ENCODE measurements around the gene SYPL2. TPM values are rescaled to one million over a fixed set of nuclear protein-coding genes. Genes with fewer than 3 reads are reported as not detected.
A peak's percentile ranks its signal among the peaks of the same experiment; 100 is the strongest.

Gene SYPL2
- total RNA-seq, 4 donors from 2014 or later, result 0.48 to 5.9 (median 2.3) TPM

DNA sequence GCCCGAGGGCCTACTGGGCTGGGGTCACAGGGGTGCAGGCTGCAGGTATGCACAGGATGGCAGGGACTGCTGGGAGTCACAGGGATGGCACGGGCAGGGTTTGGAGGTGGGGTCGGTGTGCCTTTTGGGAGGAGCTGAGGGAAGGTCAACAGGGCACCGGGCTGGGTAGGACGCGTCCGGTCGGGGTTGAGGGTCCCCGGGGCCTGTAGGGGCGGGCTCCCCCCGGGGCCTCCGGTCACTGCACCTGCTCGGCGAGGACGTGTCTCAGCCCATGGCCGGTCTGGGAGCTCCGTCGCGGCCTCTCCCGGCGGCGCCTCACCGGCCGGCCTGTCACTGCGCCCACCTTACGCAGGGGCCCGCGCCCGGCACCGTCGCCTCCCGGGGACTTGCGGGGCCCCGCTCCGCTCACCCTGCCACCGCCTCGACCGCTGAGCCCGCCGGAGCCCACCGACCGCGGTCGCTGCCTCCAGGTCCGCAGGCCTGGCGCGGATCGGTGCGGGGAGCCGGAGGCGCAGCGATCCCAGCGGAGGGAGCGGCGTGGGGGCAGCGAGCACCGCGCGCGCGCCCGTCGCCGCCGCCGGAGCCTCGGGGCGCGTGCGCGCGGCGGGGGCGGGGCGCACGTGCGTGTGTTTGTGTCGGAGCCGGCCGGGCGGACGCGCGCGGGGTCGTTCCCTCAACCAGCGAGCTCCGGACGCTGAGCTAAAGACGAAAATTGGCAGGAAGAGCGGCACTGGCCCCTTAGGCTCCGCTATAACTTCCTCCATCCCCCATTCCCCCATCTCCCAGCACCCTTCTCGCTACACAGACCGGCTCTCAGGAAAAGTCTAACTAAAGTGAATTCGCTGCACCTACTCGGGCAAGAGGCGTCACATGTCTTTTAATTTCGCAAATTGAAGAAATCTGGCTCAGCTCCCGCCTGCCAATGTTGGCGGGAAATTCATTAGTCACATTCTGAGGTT lies 43.1 kb downstream of the SYPL2 start, which contains the start of gene AMIGO1:
TSS of gene AMIGO1 (minus strand) at position 552 of the 959 bp plus-strand sequence. CDS start 815 bp downstream, outside the sequence.
- DNase-seq, result peak; percentile 60 to 68

DNA sequence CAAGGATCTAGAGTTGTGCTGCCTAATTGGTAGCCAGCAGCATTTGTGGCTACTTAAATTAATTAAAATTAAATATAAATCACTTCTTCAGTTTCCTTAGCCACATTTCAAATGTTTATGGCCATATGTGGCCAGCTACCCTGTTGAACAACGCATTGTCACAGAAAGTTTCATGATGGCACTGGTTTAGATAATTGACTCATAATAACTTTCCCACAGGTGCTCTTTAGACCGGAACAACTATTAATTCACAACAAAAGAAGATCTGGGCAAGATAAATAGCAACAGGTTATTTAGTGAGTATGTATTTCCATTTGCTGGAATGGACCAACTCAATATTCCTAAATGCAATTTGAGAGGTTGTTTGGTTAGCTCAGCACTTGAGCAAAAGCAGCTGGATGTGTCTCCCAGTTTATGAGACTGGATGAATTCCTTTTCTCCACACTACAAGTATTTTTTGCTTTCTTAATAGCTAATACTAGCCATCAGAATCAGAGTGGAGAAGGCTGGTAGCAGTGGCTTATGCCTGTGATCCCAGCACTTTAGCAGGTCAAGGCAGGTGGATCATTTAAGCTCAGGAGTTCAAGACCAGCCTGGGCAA lies 46.9 kb downstream of the SYPL2 start:
- Histone ChIP-seq H3K4me1 (no peaks in the 10 kb centered on the region), H3K4me3 (no peak overlapping the region), H3K27me3 (no peaks in the 10 kb centered on the region), H3K36me3 (no peaks in the 10 kb centered on the region), H3K9me3 (no peaks in the 10 kb centered on the region), H3K27ac (no peak overlapping the region)
- DNase-seq, result no peak
- TF ChIP-seq, protein P1, sequence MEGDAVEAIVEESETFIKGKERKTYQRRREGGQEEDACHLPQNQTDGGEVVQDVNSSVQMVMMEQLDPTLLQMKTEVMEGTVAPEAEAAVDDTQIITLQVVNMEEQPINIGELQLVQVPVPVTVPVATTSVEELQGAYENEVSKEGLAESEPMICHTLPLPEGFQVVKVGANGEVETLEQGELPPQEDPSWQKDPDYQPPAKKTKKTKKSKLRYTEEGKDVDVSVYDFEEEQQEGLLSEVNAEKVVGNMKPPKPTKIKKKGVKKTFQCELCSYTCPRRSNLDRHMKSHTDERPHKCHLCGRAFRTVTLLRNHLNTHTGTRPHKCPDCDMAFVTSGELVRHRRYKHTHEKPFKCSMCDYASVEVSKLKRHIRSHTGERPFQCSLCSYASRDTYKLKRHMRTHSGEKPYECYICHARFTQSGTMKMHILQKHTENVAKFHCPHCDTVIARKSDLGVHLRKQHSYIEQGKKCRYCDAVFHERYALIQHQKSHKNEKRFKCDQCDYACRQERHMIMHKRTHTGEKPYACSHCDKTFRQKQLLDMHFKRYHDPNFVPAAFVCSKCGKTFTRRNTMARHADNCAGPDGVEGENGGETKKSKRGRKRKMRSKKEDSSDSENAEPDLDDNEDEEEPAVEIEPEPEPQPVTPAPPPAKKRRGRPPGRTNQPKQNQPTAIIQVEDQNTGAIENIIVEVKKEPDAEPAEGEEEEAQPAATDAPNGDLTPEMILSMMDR (IDR thresholded peaks at IDR 0.05), result no peak
- no peak for TF ChIP-seq POLR2A (IDR thresholded peaks at IDR 0.05)
- intact Hi-C loops (cut with DNase I; ENCODE audit: low total_unique reads), result no loop called here

More for the DNA sequence above, 43.1 kb downstream of the SYPL2 start, which contains the start of gene AMIGO1:
- no peaks in the 10 kb centered on the region for H3K27me3 ChIP-seq
- H3K4me1 ChIP-seq, result no peaks in the 10 kb centered on the region
- peak within 1 kb of the TSS; percentile 39 to 88 for H3K4me3 ChIP-seq
- no peaks in the 10 kb centered on the region for H3K9me3 ChIP-seq
- peak in 1 of 2 donors; percentile 27 for TF ChIP-seq POLR2A (IDR thresholded peaks at IDR 0.05)
- TF ChIP-seq, protein P1 (IDR thresholded peaks at IDR 0.05), result peak in 1 of 4 experiments; percentile 32
- intact Hi-C loops (cut with DNase I; ENCODE audit: low total_unique reads), result no loop called here
- H3K27ac ChIP-seq, result peak within 1 kb of the TSS; percentile 49 to 72
- H3K36me3 ChIP-seq, result no peaks in the 10 kb centered on the region

DNA sequence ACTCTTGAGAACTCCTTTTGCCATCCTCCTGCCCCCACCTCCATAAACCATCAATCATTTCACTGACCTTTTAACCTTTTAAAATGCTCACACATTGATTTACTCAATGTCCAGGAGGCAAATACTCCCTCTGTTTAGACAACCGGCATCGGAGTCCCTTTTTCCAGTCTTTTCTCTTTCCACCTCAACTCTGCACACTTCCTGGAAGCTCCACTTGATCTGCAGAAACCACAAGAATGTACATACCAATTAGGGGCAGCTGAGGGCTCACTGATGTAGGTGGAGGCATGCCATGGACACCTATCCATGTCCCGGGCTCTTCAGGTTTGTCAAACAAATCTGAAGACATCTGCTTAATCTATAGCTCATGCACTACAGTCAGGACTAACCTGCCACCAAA lies 48.5 kb downstream of the SYPL2 start:
- Histone ChIP-seq H3K27me3 (no peaks in the 10 kb centered on the region), H3K9me3 (no peaks in the 10 kb centered on the region), H3K4me1 (no peaks in the 10 kb centered on the region), H3K36me3 (no peaks in the 10 kb centered on the region), H3K4me3 (no peak overlapping the region), H3K27ac (no peak overlapping the region)
- no peak for TF ChIP-seq POLR2A (IDR thresholded peaks at IDR 0.05)
- TF ChIP-seq, protein P1 (IDR thresholded peaks at IDR 0.05), result no peak
- intact Hi-C loops (cut with DNase I; ENCODE audit: low total_unique reads), result no loop called here
- no peak for DNase-seq

DNA sequence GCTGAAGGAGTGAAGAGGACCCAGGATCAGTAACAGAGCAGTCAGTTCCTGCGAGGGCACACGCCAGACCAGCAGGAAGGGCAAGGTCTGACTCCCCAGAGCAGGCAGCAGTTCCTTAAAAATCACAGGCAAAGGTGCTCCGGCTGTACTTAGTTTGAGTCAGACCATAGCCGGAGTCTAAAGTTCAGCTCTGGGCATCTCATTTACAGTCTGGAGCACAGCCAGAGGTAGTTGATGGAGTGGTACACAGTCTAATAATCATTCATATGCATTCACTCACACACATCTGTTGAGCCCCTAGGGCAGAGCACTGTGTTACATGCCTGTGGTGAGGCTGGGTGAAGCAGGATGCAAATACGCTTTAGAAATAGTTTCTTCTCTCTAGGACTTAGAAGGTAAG lies 50.5 kb downstream of the SYPL2 start:
- no peak for DNase-seq
- intact Hi-C loops (cut with DNase I; ENCODE audit: low total_unique reads), result no loop called here
- H3K4me1 ChIP-seq, result no peaks in the 10 kb centered on the region
- TF ChIP-seq, protein P1 (IDR thresholded peaks at IDR 0.05), result no peak
- no peak for TF ChIP-seq POLR2A (IDR thresholded peaks at IDR 0.05)
- no peak overlapping the region for H3K27ac ChIP-seq
- no peaks in the 10 kb centered on the region for H3K36me3 ChIP-seq
- H3K9me3 ChIP-seq, result no peaks in the 10 kb centered on the region
- H3K4me3 ChIP-seq, result no peak overlapping the region
- no peaks in the 10 kb centered on the region for H3K27me3 ChIP-seq

DNA sequence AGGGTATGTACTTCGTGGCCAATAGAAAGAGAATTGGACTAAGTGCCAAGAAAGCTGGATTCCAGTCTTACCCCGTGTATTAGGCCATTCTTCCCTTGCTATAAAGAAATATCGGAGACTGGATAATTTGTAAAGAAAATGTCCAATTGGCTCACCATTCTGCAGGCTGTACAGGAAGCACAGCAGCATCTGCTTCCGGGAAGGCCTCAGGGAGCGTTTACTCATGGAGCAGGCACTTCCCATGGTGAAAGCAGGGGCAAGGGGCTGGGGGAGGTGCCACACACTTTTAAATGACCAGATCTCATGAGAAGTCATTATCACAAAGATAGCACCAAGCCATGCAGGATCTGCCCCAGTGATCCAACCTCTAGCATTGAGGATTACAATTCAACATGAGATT lies 51.0 kb downstream of the SYPL2 start:
- H3K4me3 ChIP-seq, result no peak overlapping the region
- no peaks in the 10 kb centered on the region for H3K9me3 ChIP-seq
- no peaks in the 10 kb centered on the region for H3K36me3 ChIP-seq
- no peaks in the 10 kb centered on the region for H3K27me3 ChIP-seq
- TF ChIP-seq, protein P1 (IDR thresholded peaks at IDR 0.05), result no peak
- no peak for TF ChIP-seq POLR2A (IDR thresholded peaks at IDR 0.05)
- no peak overlapping the region for H3K27ac ChIP-seq
- intact Hi-C loops (cut with DNase I; ENCODE audit: low total_unique reads), result no loop called here
- DNase-seq, result no peak
- no peaks in the 10 kb centered on the region for H3K4me1 ChIP-seq

Data from uterus (tissue), 4 donors.